GM23248 (cell line): Measurements from ENCODE around the gene AMY2B. TPM values are rescaled to one million over a fixed set of nuclear protein-coding genes. Genes with fewer than 3 reads are reported as not detected.

Experiments
- DNase-seq: peaks from one replicate; pipeline ENCODE4 v3.0.0-alpha.2; 2015
- H2AFZ ChIP-seq: fragments of 200-600 bp; sonication (generic); 2 replicates; pipeline ENCODE4 v1.6.1; 2016; ENCODE audit warnings: antibody characterized with exemption
- H3F3A ChIP-seq: fragments of 200-600 bp; sonication (generic); 2 replicates; pipeline ENCODE4 v1.6.1; 2016; ENCODE audit warnings: mild to moderate bottlenecking, antibody characterized with exemption, mixed run types; ENCODE audit not compliant: insufficient read depth
- H3K27ac ChIP-seq: fragments of 200-600 bp; sonication (generic); 2 replicates; pipeline ENCODE4 v1.5.1; 2016; ENCODE audit warnings: mild to moderate bottlenecking
- H3K27me3 ChIP-seq: fragments of 200-600 bp; sonication (generic); replicated peaks from 2 replicates; pipeline ENCODE4 v1.6.1; 2016; ENCODE audit warnings: mild to moderate bottlenecking; ENCODE audit not compliant: insufficient read depth
- H3K36me3 ChIP-seq: fragments of 200-600 bp; sonication (generic); 2 replicates; pipeline ENCODE4 v1.6.1; 2016; ENCODE audit warnings: low read depth, mild to moderate bottlenecking
- H3K4me1 ChIP-seq: fragments of 200-600 bp; sonication (generic); 2 replicates; pipeline ENCODE4 v1.6.1; 2016; ENCODE audit warnings: mild to moderate bottlenecking; ENCODE audit not compliant: insufficient read depth
- H3K4me2 ChIP-seq: fragments of 200-600 bp; sonication (generic); one replicate; pipeline ENCODE4 v1.6.1; 2016; ENCODE audit warnings: mild to moderate bottlenecking; ENCODE audit not compliant: unreplicated experiment
- H3K4me3 ChIP-seq: fragments of 200-600 bp; sonication (generic); 2 replicates; pipeline ENCODE4 v1.5.1; 2016; ENCODE audit warnings: mild to moderate bottlenecking
- H3K79me2 ChIP-seq: fragments of 200-600 bp; sonication (generic); 2 replicates; pipeline ENCODE4 v1.6.1; 2016; ENCODE audit warnings: mild to moderate bottlenecking; ENCODE audit not compliant: insufficient read depth
- H3K9ac ChIP-seq: fragments of 200-600 bp; sonication (generic); 2 replicates; pipeline ENCODE4 v1.6.1; 2016; ENCODE audit warnings: mild to moderate bottlenecking
- H3K9me2 ChIP-seq: fragments of 200-600 bp; sonication (generic); 2 replicates; pipeline ENCODE4 v1.6.1; 2016; ENCODE audit warnings: mixed run types, mild to moderate bottlenecking, moderate library complexity; ENCODE audit not compliant: insufficient read depth
- H3K9me3 ChIP-seq: fragments of 200-600 bp; sonication (generic); one replicate; pipeline ENCODE4 v1.6.1; 2017; ENCODE audit warnings: low read depth
- H4K20me1 ChIP-seq: fragments of 200-600 bp; sonication (generic); 2 replicates; pipeline ENCODE4 v1.6.0; 2016; ENCODE audit not compliant: insufficient read depth
- EZH2 ChIP-seq: fragments of 200-600 bp; sonication (generic); IDR thresholded peaks from 2 replicates; pipeline ENCODE4 v1.6.1; 2018; ENCODE audit warnings: antibody characterized with exemption, mild to moderate bottlenecking; ENCODE audit not compliant: insufficient read depth, poor library complexity, severe bottlenecking
- EZH2phosphoT487 ChIP-seq: fragments of 200-600 bp; sonication (generic); IDR thresholded peaks from 2 replicates; pipeline ENCODE4 v1.6.1; 2018; ENCODE audit warnings: antibody characterized with exemption, moderate library complexity, mild to moderate bottlenecking, low read depth; ENCODE audit not compliant: insufficient read depth
- WGBS, 2 experiments: methylation state at CpG; one replicate each; pipeline ENCODE4 v1.1.6; 2015 to 2017; ENCODE audit warnings: low lambda C conversion rate in 2 of 2, low coverage in 1 of 2; ENCODE audit errors: missing lambda C conversion rate in 2 of 2; 5-methylcytosine and 5-hydroxymethylcytosine counted together
- in situ Hi-C: fragments of 300-500 bp; cut with MboI; formaldehyde crosslinking; loops from 2 replicates; pipeline ENCODE4 v1.15.0; 2020
- polyA plus RNA-seq: library from polyadenylated mRNA; unstranded; fragments of >200 nt; fragmentation: Nextera tagmentation; extraction: Ambion mirVana; gene quantifications from 2 replicates; pipeline ENCODE4 v1.2.1, GENCODE V29; 2016
- total RNA-seq: library from RNA; depleted of rRNA; stranded (reverse); fragments of >200 nt; shearing (Covaris generic); gene quantifications from 2 replicates; pipeline ENCODE4 v1.2.3, GENCODE V29; 2014

AMY2B gene
- total and polyA plus RNA-seq, 2 experiments from 2014 or later: 0.94 to 2.5 TPM

DNA sequence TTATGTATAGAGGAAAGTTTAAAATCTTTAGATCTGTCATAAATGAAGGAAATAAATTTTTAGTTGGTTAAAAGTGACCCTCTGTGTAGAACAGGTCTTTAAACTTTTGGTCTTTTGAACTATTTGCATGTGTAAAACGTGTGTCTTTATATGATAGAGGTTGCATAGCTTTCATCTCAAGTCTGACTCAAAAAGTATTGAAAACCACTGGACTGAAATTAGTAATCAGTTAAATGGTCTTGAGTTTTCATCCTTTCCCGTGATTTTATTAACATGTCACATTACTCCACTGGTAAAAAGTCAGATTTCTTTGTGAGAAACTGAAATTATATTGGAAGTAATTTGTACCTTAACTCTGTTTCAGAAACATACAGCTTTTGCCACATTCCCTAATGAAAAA is 44.1 kb upstream of the AMY2B start:
- Histone ChIP-seq H3K36me3 (peaks cover 4% of the 10 kb centered on the region; the same call in 1 of the 2 replicates), H3K9me2 (no peaks in the 10 kb centered on the region), H3K9ac (peak overlapping the region; percentile 95), H3K4me2 (peak overlapping the region; percentile 98), H3K4me1 (peaks cover 14% of the 10 kb centered on the region), H3F3A (0 out of 2 replicates have a peak, but pooled peaks cover 7% of the 10 kb centered on the region), H2AFZ (no peak overlapping the region), H3K9me3 (no peaks in the 10 kb centered on the region), H3K79me2 (peaks cover 61% of the 10 kb centered on the region), H3K27ac (no peak overlapping the region), H4K20me1 (no peaks in the 10 kb centered on the region), H3K4me3 (peak overlapping the region; percentile 92), H3K27me3 (no peaks in the 10 kb centered on the region)
- WGBS, 2 experiments: 56 to 59% methylated on average over 2 of the region's 2 CpGs
- TF ChIP-seq EZH2phosphoT487 (no peak), EZH2 (no peak)
- DNase-seq: no peak
- in situ Hi-C loops: no loop called here

DNA sequence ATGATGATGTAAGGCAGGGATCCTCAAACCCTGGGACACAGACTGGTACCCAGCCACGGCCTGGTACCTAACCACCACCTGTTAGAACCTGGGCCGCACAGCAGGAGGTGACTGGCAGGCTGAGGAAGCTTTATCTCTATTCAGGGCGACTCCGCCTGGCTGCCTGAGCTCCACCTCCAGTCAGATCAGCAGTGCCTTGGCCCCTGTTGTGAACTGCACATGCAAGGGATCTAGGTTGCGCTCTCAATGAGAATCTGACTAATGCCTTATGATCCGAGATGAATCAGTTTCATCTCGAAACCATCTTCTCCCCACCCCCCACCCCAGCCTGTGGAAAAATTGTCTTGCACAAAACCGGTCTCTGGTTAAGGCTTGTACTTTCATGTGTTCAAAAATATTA is 41.6 kb upstream of the AMY2B start:
- in situ Hi-C loops: no loop called here

DNA sequence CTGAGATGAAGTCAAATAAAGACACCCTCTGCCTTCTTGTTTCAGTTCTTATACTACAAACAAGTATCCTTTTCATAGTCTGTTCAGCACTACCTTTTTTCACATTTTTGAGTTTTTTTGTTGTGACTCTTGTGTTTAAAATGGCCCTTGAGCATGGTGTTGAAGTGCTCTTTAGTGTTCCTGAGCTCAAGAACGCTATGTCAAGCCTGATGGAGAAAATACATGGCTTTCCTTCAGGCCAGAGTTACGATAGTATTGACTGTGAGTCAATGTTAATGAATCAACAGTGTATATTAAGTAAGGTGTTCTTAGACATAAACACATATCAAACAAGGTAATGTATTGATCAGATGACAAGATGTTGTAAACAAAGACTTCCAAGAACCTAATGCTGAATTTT is 33.2 kb upstream of the AMY2B start:
- H3K9me2 ChIP-seq: no peaks in the 10 kb centered on the region
- H3K4me3 ChIP-seq: no peak overlapping the region
- 76 to 80% methylated on average over 2 of the region's 2 CpGs for WGBS, 2 experiments
- no peak overlapping the region for H3K27ac ChIP-seq
- peaks cover 15% of the 10 kb centered on the region for H3K79me2 ChIP-seq
- no peak for DNase-seq
- H3K36me3 ChIP-seq: peaks cover 72% of the 10 kb centered on the region
- no peak overlapping the region for H3K4me2 ChIP-seq
- in situ Hi-C loops: no loop called here
- TF ChIP-seq EZH2phosphoT487: no peak
- TF ChIP-seq EZH2: no peak
- H3K27me3 ChIP-seq: no peaks in the 10 kb centered on the region
- H3F3A ChIP-seq: no peaks in the 10 kb centered on the region
- H3K9ac ChIP-seq: no peak overlapping the region
- no peaks in the 10 kb centered on the region for H3K9me3 ChIP-seq
- H3K4me1 ChIP-seq: no peaks in the 10 kb centered on the region
- no peak overlapping the region for H2AFZ ChIP-seq
- 0 out of 2 replicates have a peak, but pooled peaks cover 9% of the 10 kb centered on the region for H4K20me1 ChIP-seq

More for the DNA sequence above, 41.6 kb upstream of the AMY2B start:
- WGBS, 2 experiments: 90 to 91% methylated on average over 8 of the region's 8 CpGs
- H3F3A ChIP-seq: 0 out of 2 replicates have a peak, but pooled peaks cover 7% of the 10 kb centered on the region
- H3K4me2 ChIP-seq: no peak overlapping the region
- TF ChIP-seq EZH2 (no peak), EZH2phosphoT487 (no peak)
- H3K27me3 ChIP-seq: no peaks in the 10 kb centered on the region
- DNase-seq: peak; percentile 32
- no peak overlapping the region for H3K9ac ChIP-seq
- H3K4me1 ChIP-seq: peaks cover 14% of the 10 kb centered on the region
- no peak overlapping the region for H2AFZ ChIP-seq
- H3K36me3 ChIP-seq: peaks cover 8% of the 10 kb centered on the region; the same call in 1 of the 2 replicates
- H3K9me3 ChIP-seq: no peaks in the 10 kb centered on the region
- no peak overlapping the region for H3K4me3 ChIP-seq
- no peak overlapping the region for H3K27ac ChIP-seq
- 0 out of 2 replicates have a peak, but pooled peaks cover 9% of the 10 kb centered on the region for H4K20me1 ChIP-seq
- H3K79me2 ChIP-seq: peaks cover 85% of the 10 kb centered on the region
- H3K9me2 ChIP-seq: no peaks in the 10 kb centered on the region

DNA sequence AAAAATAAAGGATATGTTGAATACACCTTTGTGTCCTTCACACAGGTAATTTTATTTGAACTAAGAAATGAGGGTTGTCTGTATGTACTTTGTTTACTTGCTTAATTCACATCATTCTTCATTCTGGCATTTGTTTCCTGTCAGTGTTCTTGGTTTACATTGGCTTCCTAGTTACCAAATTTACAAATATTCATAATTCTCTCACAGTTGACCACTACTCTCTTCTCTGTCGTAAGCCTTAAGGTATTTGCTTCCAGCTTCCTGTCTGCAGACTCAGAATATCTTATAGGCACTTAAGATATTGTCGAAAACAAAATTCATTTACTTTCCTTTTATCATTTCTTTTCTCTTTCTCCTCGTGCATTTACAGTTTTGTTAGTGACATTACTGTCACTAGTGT is 30.0 kb upstream of the AMY2B start:
- H3K9ac ChIP-seq: no peak overlapping the region
- no peaks in the 10 kb centered on the region for H4K20me1 ChIP-seq
- H3K4me2 ChIP-seq: no peak overlapping the region
- H3K4me3 ChIP-seq: no peak overlapping the region
- H3K9me2 ChIP-seq: no peaks in the 10 kb centered on the region
- no peaks in the 10 kb centered on the region for H3F3A ChIP-seq
- no peaks in the 10 kb centered on the region for H3K79me2 ChIP-seq
- no peak for TF ChIP-seq EZH2
- no peak for TF ChIP-seq EZH2phosphoT487
- no peaks in the 10 kb centered on the region for H3K9me3 ChIP-seq
- WGBS, 2 experiments: 94 to 95% methylated on average over 3 of the region's 3 CpGs
- peaks cover 78% of the 10 kb centered on the region for H3K36me3 ChIP-seq
- H3K4me1 ChIP-seq: no peaks in the 10 kb centered on the region
- H3K27ac ChIP-seq: no peak overlapping the region
- in situ Hi-C loops: no loop called here
- no peaks in the 10 kb centered on the region for H3K27me3 ChIP-seq
- no peak overlapping the region for H2AFZ ChIP-seq
- DNase-seq: no peak

DNA sequence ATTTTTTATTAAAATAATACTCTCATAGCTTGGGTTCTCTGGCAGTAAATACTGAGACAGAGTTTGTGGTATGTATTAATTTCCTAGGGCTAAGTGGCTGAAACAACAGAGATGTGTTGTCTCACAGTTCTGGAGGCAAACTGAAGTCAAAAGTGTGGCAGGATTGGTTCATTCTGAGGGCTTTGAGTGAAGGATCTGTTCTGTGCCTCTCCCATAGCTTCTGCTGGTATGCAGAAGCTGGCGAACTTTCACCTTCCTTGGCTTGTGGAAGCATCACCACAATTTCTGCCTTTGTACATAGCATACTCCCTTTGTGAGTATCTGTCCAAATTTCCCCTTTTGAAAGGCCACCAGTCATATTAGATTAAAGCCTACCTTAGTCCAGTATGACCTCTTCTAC is 24.9 kb upstream of the AMY2B start:
- 94 to 100% methylated on average over 1 of the region's 1 CpG for WGBS, 2 experiments
- Histone ChIP-seq H3K4me2 (no peak overlapping the region), H3K79me2 (no peaks in the 10 kb centered on the region), H3K36me3 (peaks cover 82% of the 10 kb centered on the region), H3K9ac (no peak overlapping the region), H4K20me1 (no peaks in the 10 kb centered on the region), H3K9me2 (no peaks in the 10 kb centered on the region), H3K9me3 (no peaks in the 10 kb centered on the region), H3K27ac (no peak overlapping the region), H2AFZ (no peak overlapping the region), H3F3A (no peaks in the 10 kb centered on the region), H3K4me3 (no peak overlapping the region), H3K4me1 (no peaks in the 10 kb centered on the region), H3K27me3 (no peaks in the 10 kb centered on the region)
- TF ChIP-seq EZH2phosphoT487 (no peak), EZH2 (no peak)
- DNase-seq: no peak
- in situ Hi-C loops: no loop called here
